Fibroblast of skin of scalp (primary cell): ENCODE results near the gene SERPIND1.
A peak's percentile ranks its signal among the peaks of the same experiment; 100 is the strongest.

Experiments
- DNase-seq: peaks from one replicate; pipeline ENCODE4 v3.0.0-alpha.2; 2013

The SERPIND1 gene

GRCh38 chr22:20792966-20793728, 19.2 kb downstream of the SERPIND1 start:
- DNase-seq: no peak

GRCh38 chr22:20793748-20794649, 20.1 kb downstream of the SERPIND1 start:
- DNase-seq: no peak

- DNase-seq: no peak
These were observed 20.9 kb downstream of the SERPIND1 start for GRCh38 chr22:20794650-20795413.

GRCh38 chr22:20796731-20797130, 22.8 kb downstream of the SERPIND1 start:
- DNase-seq: no peak

- DNase-seq: no peak
These were observed 24.3 kb downstream of the SERPIND1 start for GRCh38 chr22:20798218-20798617.

- no peak for DNase-seq
These were observed 25.1 kb downstream of the SERPIND1 start for GRCh38 chr22:20798974-20799373.

GRCh38 chr22:20799449-20799848, 25.5 kb downstream of the SERPIND1 start:
- DNase-seq: no peak

- DNase-seq: no peak
These were observed 28.5 kb downstream of the SERPIND1 start for GRCh38 chr22:20802452-20802851.

GRCh38 chr22:20802922-20803553, 29.1 kb downstream of the SERPIND1 start:
- DNase-seq: no peak

- DNase-seq: peak; percentile 42
These were observed 29.9 kb downstream of the SERPIND1 start for GRCh38 chr22:20803696-20804324.

- DNase-seq: no peak
These were observed 30.7 kb downstream of the SERPIND1 start for GRCh38 chr22:20804650-20805049.

GRCh38 chr22:20805972-20806471, 32.1 kb downstream of the SERPIND1 start:
- DNase-seq: peak; percentile 65

- DNase-seq: peak; percentile 94
These were observed 33.4 kb downstream of the SERPIND1 start for GRCh38 chr22:20807315-20807752.

- DNase-seq: peak; percentile 5
These were observed 34.9 kb downstream of the SERPIND1 start for GRCh38 chr22:20808844-20809243.

- DNase-seq: no peak
These were observed 35.7 kb downstream of the SERPIND1 start for GRCh38 chr22:20809538-20810185.

- no peak for DNase-seq
These were observed 36.7 kb downstream of the SERPIND1 start for GRCh38 chr22:20810645-20811044.

GRCh38 chr22:20811171-20811570, 37.3 kb downstream of the SERPIND1 start:
- DNase-seq: no peak

GRCh38 chr22:20811971-20812660, 38.2 kb downstream of the SERPIND1 start:
- DNase-seq: no peak

GRCh38 chr22:20813056-20813455, 39.1 kb downstream of the SERPIND1 start:
- no peak for DNase-seq

GRCh38 chr22:20814221-20814808, 40.4 kb downstream of the SERPIND1 start:
- no peak for DNase-seq
